DOHH2 (cell line): ENCODE measurements around the gene SIK3.

ENCODE experiments used
- H3F3A ChIP-seq: fragments of 200-600 bp; sonication (generic), shearing (Covaris generic); 2 replicates; pipeline ENCODE4 v1.6.0; 2016; ENCODE audit warnings: antibody characterized with exemption, mild to moderate bottlenecking; ENCODE audit not compliant: control insufficient read depth, insufficient read depth
- H3K27ac ChIP-seq: fragments of 200-600 bp; sonication (generic); 2 replicates; pipeline ENCODE4 v1.5.1; 2014; ENCODE audit warnings: low read depth, mild to moderate bottlenecking, low read length, moderate library complexity
- H3K27me3 ChIP-seq: fragments of 200-600 bp; sonication (generic); 2 replicates; pipeline ENCODE4 v1.6.1; 2014; ENCODE audit warnings: mild to moderate bottlenecking, low read length, mixed read lengths; ENCODE audit not compliant: control insufficient read depth
- H3K36me3 ChIP-seq: fragments of 200-600 bp; sonication (generic); 2 replicates; pipeline ENCODE4 v1.6.1; 2014; ENCODE audit warnings: mild to moderate bottlenecking, low read length, moderate library complexity, mixed read lengths; ENCODE audit not compliant: control insufficient read depth
- H3K4me1 ChIP-seq: fragments of 200-600 bp; sonication (generic); 2 replicates; pipeline ENCODE4 v1.6.1; 2014; ENCODE audit warnings: mild to moderate bottlenecking, low read length, mixed read lengths; ENCODE audit not compliant: control insufficient read depth
- H3K4me2 ChIP-seq: fragments of 200-600 bp; sonication (generic); 2 replicates; pipeline ENCODE4 v1.6.0; 2014; ENCODE audit warnings: mild to moderate bottlenecking, low read length, moderate library complexity
- H3K4me3 ChIP-seq: fragments of 200-600 bp; sonication (generic); 2 replicates; pipeline ENCODE4 v1.5.1; 2014; ENCODE audit warnings: mild to moderate bottlenecking, low read length, mixed read lengths
- H3K79me2 ChIP-seq: fragments of 200-600 bp; sonication (generic); 2 replicates; pipeline ENCODE4 v1.6.1; 2014; ENCODE audit warnings: mild to moderate bottlenecking, low read length, mixed read lengths; ENCODE audit not compliant: control insufficient read depth
- H3K9me2 ChIP-seq: fragments of 200-600 bp; sonication (generic); replicated peaks from 2 replicates; pipeline ENCODE4 v1.6.1; 2014; ENCODE audit warnings: mild to moderate bottlenecking, low read length, mixed read lengths; ENCODE audit not compliant: control insufficient read depth
- H3K9me3 ChIP-seq: fragments of 200-600 bp; sonication (generic); 2 replicates; pipeline ENCODE4 v1.6.1; 2014; ENCODE audit warnings: antibody characterized with exemption, low read length, mixed read lengths; ENCODE audit not compliant: control insufficient read depth, insufficient read depth
- H4K20me1 ChIP-seq: fragments of 200-600 bp; sonication (generic); 2 replicates; pipeline ENCODE4 v1.6.0; 2014; ENCODE audit warnings: low read depth, mild to moderate bottlenecking, antibody characterized with exemption, low read length, moderate library complexity; ENCODE audit not compliant: control insufficient read depth, insufficient read depth
- EZH2phosphoT487 ChIP-seq: fragments of 200-600 bp; sonication (generic); IDR thresholded peaks from 2 replicates; pipeline ENCODE4 v1.6.1; 2017; ENCODE audit warnings: borderline replicate concordance, mild to moderate bottlenecking, antibody characterized with exemption, low read length, moderate library complexity, mixed read lengths
- TF ChIP-seq, protein P1 (sequence below): fragments of 200-600 bp; sonication (generic); IDR thresholded peaks from one replicate; pipeline ENCODE4 v1.5.1; 2014; ENCODE audit warnings: antibody characterized with exemption, mild to moderate bottlenecking, low read depth, low read length; ENCODE audit not compliant: poor library complexity, severe bottlenecking

SIK3 gene

DNA sequence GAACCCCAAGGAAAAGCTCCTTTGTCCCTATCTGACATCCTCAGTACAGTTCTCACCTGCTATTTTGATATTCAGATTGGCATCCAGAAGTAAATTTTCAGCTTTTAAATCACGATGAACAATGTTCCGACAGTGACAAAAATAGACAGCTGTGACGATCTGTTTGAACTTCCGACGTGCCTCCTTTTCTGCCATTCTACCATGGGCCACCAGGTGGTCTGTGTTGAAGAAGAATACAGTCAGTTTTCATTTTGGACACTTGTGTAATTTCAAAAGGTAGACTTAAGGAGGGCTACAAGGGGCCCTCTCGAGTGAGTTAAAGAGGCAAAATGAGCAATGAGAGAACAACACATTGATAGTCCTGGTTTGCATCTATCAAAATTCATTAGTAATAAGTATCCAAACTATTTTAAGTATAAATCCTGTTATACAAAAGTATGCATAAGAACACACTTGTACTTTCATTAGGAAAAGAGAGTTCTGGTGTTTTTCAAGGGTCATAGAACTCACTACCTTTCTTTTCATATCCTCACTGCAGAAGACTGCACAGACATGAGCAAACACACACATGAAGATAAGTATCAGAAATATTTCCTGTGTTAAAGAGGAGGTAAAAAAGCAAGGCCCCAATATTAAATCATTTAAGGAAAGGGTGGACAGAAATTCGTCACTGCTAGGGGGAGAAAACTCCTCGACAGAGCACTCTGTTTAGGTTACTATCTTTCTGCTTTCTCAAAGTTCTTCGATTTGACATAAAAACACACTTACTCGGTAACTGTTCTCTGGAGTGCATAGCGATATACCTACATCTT, 170.9 kb downstream of the SIK3 start:
- Histone ChIP-seq H3K27me3 (no peaks in the 10 kb centered on the region), H3K4me1 (peaks cover 82% of the 10 kb centered on the region), H3K4me2 (peak overlapping the region; percentile 91), H4K20me1 (no peaks in the 10 kb centered on the region), H3F3A (peaks cover 18% of the 10 kb centered on the region), H3K9me2 (no peaks in the 10 kb centered on the region), H3K36me3 (peaks cover 26% of the 10 kb centered on the region), H3K4me3 (peak overlapping the region; percentile 58), H3K27ac (peak overlapping the region; percentile 90), H3K79me2 (peaks cover 42% of the 10 kb centered on the region), H3K9me3 (no peaks in the 10 kb centered on the region)
- TF ChIP-seq, protein P1, sequence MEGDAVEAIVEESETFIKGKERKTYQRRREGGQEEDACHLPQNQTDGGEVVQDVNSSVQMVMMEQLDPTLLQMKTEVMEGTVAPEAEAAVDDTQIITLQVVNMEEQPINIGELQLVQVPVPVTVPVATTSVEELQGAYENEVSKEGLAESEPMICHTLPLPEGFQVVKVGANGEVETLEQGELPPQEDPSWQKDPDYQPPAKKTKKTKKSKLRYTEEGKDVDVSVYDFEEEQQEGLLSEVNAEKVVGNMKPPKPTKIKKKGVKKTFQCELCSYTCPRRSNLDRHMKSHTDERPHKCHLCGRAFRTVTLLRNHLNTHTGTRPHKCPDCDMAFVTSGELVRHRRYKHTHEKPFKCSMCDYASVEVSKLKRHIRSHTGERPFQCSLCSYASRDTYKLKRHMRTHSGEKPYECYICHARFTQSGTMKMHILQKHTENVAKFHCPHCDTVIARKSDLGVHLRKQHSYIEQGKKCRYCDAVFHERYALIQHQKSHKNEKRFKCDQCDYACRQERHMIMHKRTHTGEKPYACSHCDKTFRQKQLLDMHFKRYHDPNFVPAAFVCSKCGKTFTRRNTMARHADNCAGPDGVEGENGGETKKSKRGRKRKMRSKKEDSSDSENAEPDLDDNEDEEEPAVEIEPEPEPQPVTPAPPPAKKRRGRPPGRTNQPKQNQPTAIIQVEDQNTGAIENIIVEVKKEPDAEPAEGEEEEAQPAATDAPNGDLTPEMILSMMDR: peak; percentile 60
- no peak for TF ChIP-seq EZH2phosphoT487

DNA sequence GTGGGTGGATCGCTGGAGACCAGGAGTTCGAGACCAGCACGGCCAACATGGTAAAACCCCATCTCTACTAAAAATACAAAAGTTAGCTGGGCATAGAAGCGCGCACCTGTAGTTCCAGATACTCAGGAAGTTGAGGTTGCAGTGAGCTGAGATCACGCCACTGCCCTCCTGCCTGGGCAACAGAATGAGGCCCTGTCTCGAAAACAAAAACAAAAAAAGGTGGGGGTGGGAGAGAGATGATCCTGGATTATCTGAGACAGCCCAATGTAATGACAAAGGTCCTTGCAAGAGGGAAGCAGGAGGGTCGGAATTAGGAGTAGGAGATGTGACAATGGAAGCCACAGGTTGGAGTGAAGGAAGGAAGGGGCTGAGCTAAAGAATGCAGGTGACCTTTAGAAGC, 173.2 kb downstream of the SIK3 start:
- H3K4me2 ChIP-seq: peak overlapping the region; percentile 91

DNA sequence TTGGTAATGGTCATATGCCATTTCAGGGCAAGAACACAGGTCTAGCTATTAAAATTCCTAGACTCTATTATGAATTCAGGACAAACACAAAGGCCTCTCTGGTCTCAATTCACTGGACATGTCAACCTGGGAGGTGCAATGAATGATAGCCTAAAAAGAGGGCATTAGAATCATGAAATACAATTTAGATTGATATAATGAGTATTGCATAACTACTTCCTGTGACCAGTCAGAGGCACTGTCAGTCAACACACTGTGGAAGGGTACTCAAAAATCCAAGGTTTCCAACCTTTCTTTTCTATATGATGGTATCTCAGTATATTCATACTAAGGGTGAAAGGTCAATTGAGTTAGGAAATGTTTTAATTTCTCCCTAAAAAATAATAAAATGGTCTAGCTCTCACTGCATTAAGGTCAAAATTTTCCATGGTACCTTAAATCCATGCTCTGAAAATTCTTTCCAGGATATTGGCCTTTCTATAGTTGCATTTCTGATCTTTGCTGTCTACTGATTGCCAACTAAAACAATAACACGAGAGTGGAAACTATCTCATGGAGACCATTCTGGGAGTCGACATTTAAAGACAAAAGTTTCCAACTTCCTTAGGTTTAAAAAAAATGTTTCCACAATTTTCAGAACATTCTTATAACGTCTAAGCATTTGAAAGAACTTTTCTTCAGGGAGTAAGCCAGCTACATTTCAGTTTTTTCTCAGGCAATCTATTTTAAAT, 179.1 kb downstream of the SIK3 start:
- no peaks in the 10 kb centered on the region for H4K20me1 ChIP-seq
- H3K27me3 ChIP-seq: no peaks in the 10 kb centered on the region
- H3K9me2 ChIP-seq: no peaks in the 10 kb centered on the region
- H3K27ac ChIP-seq: no peak overlapping the region
- no peaks in the 10 kb centered on the region for H3K9me3 ChIP-seq
- H3K4me1 ChIP-seq: peaks cover 38% of the 10 kb centered on the region
- H3K4me3 ChIP-seq: no peak overlapping the region
- H3K36me3 ChIP-seq: peaks cover 3% of the 10 kb centered on the region; the same call in 1 of the 2 replicates
- no peak overlapping the region for H3K4me2 ChIP-seq
- no peaks in the 10 kb centered on the region for H3K79me2 ChIP-seq
- no peak for TF ChIP-seq EZH2phosphoT487
- TF ChIP-seq, protein P1: no peak
- H3F3A ChIP-seq: peaks cover 13% of the 10 kb centered on the region; the same call in 1 of the 2 replicates

More for the DNA sequence above, 173.2 kb downstream of the SIK3 start:
- Histone ChIP-seq H3K4me1 (peaks cover 59% of the 10 kb centered on the region), H3K4me3 (peak overlapping the region; percentile 52), H4K20me1 (no peaks in the 10 kb centered on the region), H3K27ac (peak overlapping the region; percentile 90), H3K36me3 (peaks cover 29% of the 10 kb centered on the region), H3K9me2 (no peaks in the 10 kb centered on the region), H3K27me3 (no peaks in the 10 kb centered on the region), H3K79me2 (peaks cover 28% of the 10 kb centered on the region), H3K9me3 (no peaks in the 10 kb centered on the region), H3F3A (peaks cover 14% of the 10 kb centered on the region)
- no peak for TF ChIP-seq EZH2phosphoT487
- TF ChIP-seq, protein P1: no peak
